ENCODE measurements around the gene STYX.
"Not testable (repeated sequence)": the region's sequence is repeated elsewhere in the genome, so short reads cannot be mapped to it uniquely, and the experiment has no call there.

The STYX gene

GRCh38 chr14:52727509-52727908 lies 2.5 kb upstream of the STYX start:
- not testable (repeated sequence) for DNase-seq (ENCODE audit: low read depth)

GRCh38 chr14:52729035-52729434 lies 931 bp upstream of the STYX start:
- not testable (repeated sequence) for DNase-seq (ENCODE audit: low read depth)

GRCh38 chr14:52729585-52729924 lies 411 bp upstream of the STYX start:
- DNase-seq (ENCODE audit: low read depth) = no peak

- DNase-seq (ENCODE audit: low read depth) = no peak
Observed at GRCh38 chr14:52730709-52731111, 744 bp downstream of the STYX start.

GRCh38 chr14:52733824-52734223 lies 3.9 kb downstream of the STYX start:
- no peak for DNase-seq (ENCODE audit: low read depth)

GRCh38 chr14:52735921-52736489 lies 6.0 kb downstream of the STYX start:
- DNase-seq (ENCODE audit: low read depth) = no peak

- no peak for DNase-seq (ENCODE audit: low read depth)
Observed at GRCh38 chr14:52738409-52738808, 8.4 kb downstream of the STYX start.

- no peak for DNase-seq (ENCODE audit: low read depth)
Observed at GRCh38 chr14:52740751-52741150, 10.8 kb downstream of the STYX start.

- no peak for DNase-seq (ENCODE audit: low read depth)
Observed at GRCh38 chr14:52741865-52742264, 11.9 kb downstream of the STYX start.

- DNase-seq (ENCODE audit: low read depth) = no peak
Observed at GRCh38 chr14:52748647-52749292, 18.8 kb downstream of the STYX start.

GRCh38 chr14:52755607-52756316 lies 25.8 kb downstream of the STYX start:
- DNase-seq (ENCODE audit: low read depth) = no peak

- DNase-seq (ENCODE audit: low read depth) = no peak
Observed at GRCh38 chr14:52759145-52759544, 29.2 kb downstream of the STYX start.

GRCh38 chr14:52762923-52763322 lies 33.0 kb downstream of the STYX start:
- not testable (repeated sequence) for DNase-seq (ENCODE audit: low read depth)

GRCh38 chr14:52767058-52767833 lies 37.3 kb downstream of the STYX start:
- no peak for DNase-seq (ENCODE audit: low read depth)

- no peak for DNase-seq (ENCODE audit: low read depth)
Observed at GRCh38 chr14:52769887-52770286, 39.9 kb downstream of the STYX start.

- no peak for DNase-seq (ENCODE audit: low read depth)
Observed at GRCh38 chr14:52776816-52777215, 46.9 kb downstream of the STYX start.

GRCh38 chr14:52778702-52779101 lies 48.7 kb downstream of the STYX start:
- DNase-seq (ENCODE audit: low read depth) = no peak

- no peak for DNase-seq (ENCODE audit: low read depth)
Observed at GRCh38 chr14:52780893-52781292, 50.9 kb downstream of the STYX start.

- no peak for DNase-seq (ENCODE audit: low read depth)
Observed at GRCh38 chr14:52781629-52782028, 51.7 kb downstream of the STYX start.

GRCh38 chr14:52783206-52783605 lies 53.2 kb downstream of the STYX start:
- no peak for DNase-seq (ENCODE audit: low read depth)

GRCh38 chr14:52786887-52787286 lies 56.9 kb downstream of the STYX start:
- no peak for DNase-seq (ENCODE audit: low read depth)

GRCh38 chr14:52789118-52789517 lies 59.2 kb downstream of the STYX start:
- DNase-seq (ENCODE audit: low read depth) = no peak

Data from stimulated activated CD8-positive, alpha-beta memory T cell treated with anti-CD3 and anti-CD28 coated beads, Interleukin-12 subunit alpha, Interleukin-12 subunit beta, amount 100 ng/mL, for 4 hours (primary cell).